ENCODE data around the gene FAM9A. TPM values are rescaled to one million over a fixed set of nuclear protein-coding genes. Genes with fewer than 3 reads are reported as not detected.

FAM9A gene
- polyA plus RNA-seq, 3 donors: not detected

DNA sequence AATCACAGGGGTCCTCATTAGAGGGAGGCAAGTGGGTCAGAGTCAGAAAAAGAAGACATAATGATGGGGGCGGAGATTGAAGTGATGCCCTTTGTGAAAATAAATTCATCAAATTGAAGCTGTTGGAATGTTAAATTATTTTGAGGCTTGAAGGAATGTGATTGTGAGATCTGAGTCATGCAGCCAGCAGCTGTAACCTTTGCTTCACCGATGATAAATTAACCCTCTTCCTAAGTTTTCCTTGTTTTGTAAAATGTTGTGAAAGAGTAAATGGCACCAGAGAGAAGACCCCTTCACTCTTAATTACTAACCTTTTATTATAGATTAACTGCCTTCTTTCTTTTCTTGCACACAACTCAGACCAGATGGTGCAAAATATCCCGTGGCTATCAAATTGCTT lies 47.7 kb upstream of the FAM9A start:
- TF ChIP-seq, protein P1, sequence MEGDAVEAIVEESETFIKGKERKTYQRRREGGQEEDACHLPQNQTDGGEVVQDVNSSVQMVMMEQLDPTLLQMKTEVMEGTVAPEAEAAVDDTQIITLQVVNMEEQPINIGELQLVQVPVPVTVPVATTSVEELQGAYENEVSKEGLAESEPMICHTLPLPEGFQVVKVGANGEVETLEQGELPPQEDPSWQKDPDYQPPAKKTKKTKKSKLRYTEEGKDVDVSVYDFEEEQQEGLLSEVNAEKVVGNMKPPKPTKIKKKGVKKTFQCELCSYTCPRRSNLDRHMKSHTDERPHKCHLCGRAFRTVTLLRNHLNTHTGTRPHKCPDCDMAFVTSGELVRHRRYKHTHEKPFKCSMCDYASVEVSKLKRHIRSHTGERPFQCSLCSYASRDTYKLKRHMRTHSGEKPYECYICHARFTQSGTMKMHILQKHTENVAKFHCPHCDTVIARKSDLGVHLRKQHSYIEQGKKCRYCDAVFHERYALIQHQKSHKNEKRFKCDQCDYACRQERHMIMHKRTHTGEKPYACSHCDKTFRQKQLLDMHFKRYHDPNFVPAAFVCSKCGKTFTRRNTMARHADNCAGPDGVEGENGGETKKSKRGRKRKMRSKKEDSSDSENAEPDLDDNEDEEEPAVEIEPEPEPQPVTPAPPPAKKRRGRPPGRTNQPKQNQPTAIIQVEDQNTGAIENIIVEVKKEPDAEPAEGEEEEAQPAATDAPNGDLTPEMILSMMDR (IDR thresholded peaks at IDR 0.05): no peak
- Mint-ChIP-seq H3K27me3 (ENCODE audit: low read depth in 3 of 3) (peaks cover 2 to 15% (median 12%) of the 10 kb centered on the region in 3 donors), H3K4me3 (no peak overlapping the region), H3K27ac (no peak overlapping the region), H3K9me3 (peaks cover 0 to 4% (median 2%) of the 10 kb centered on the region in 7 donors), H3K4me1 (no peaks in the 10 kb centered on the region), H3K36me3 (no peaks in the 10 kb centered on the region)
- no CpG with 5 or more reads among the region's 3 CpGs for WGBS (ENCODE audit: insufficient coverage)
- Histone ChIP-seq H3K27ac (ENCODE audit: low read depth in 1 of 2, low read length in 2 of 2) (no peak overlapping the region), H3K4me1 (ENCODE audit: control insufficient read depth in 1 of 2, insufficient read depth in 2 of 2, low read length in 2 of 2) (no peaks in the 10 kb centered on the region), H2AFZ (ENCODE audit: insufficient read depth, low read depth, low read length, poor library complexity, severe bottlenecking) (no peak overlapping the region), H3K4me3 (replicated peaks in 1 of 3; ENCODE audit: low read depth in 2 of 3, low read length in 3 of 3) (no peak overlapping the region), H4K20me1 (ENCODE audit: insufficient read depth, low read length) (no peaks in the 10 kb centered on the region), H3K27me3 (ENCODE audit: control insufficient read depth in 2 of 2, insufficient read depth in 2 of 2, low read length in 2 of 2) (peaks cover 0 to 9% of the 10 kb centered on the region in 2 donors), H3K79me2 (ENCODE audit: insufficient read depth, low read length) (no peaks in the 10 kb centered on the region), H3K36me3 (replicated peaks in 1 of 2; ENCODE audit: control insufficient read depth in 1 of 2, insufficient read depth in 2 of 2, low read length in 2 of 2) (no peaks in the 10 kb centered on the region), H3K9me3 (replicated peaks in 1 of 2; ENCODE audit: control insufficient read depth in 1 of 2, insufficient read depth in 1 of 2, low read length in 2 of 2) (no peaks in the 10 kb centered on the region), H3K9ac (ENCODE audit: insufficient read depth, low read length, poor library complexity, severe bottlenecking) (no peak overlapping the region), H3K4me2 (replicated peaks; ENCODE audit: extremely low read depth, low read length, poor library complexity, severe bottlenecking) (no peak overlapping the region)
- intact Hi-C loops (cut with micrococcal nuclease): no loop called here
- no peak for DNase-seq

DNA sequence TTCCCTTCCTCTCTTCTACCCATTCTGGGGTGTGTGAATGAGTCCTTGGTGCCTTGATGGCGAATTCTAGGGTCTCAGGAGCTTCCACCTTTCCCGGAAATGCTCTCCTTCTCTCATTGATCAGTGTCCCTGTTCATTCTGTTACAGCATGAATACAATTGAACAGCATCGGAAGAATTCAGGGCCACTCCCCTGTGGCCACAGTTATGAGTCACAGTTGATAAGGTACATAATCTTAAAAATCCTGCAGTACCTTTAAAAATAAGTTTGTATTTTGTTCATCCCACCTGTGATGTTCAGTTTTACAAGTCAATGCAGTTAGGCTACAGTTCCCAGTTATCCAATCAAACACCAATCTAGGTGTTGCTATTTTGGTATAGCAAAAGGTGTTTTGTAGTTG lies 47.3 kb upstream of the FAM9A start:
- no peaks in the 10 kb centered on the region for H4K20me1 ChIP-seq (ENCODE audit: insufficient read depth, low read length)
- Mint-ChIP-seq H3K27me3 (ENCODE audit: low read depth in 3 of 3) (peaks cover 2 to 15% (median 12%) of the 10 kb centered on the region in 3 donors), H3K36me3 (no peaks in the 10 kb centered on the region), H3K4me3 (no peak overlapping the region), H3K27ac (no peak overlapping the region), H3K9me3 (peaks cover 0 to 4% (median 2%) of the 10 kb centered on the region in 7 donors), H3K4me1 (no peaks in the 10 kb centered on the region)
- H3K4me3 ChIP-seq (replicated peaks in 1 of 3; ENCODE audit: low read depth in 2 of 3, low read length in 3 of 3): no peak overlapping the region
- no peaks in the 10 kb centered on the region for H3K36me3 ChIP-seq (replicated peaks in 1 of 2; ENCODE audit: control insufficient read depth in 1 of 2, insufficient read depth in 2 of 2, low read length in 2 of 2)
- H2AFZ ChIP-seq (ENCODE audit: insufficient read depth, low read depth, low read length, poor library complexity, severe bottlenecking): no peak overlapping the region
- TF ChIP-seq, protein P1 (IDR thresholded peaks at IDR 0.05): no peak
- H3K4me2 ChIP-seq (replicated peaks; ENCODE audit: extremely low read depth, low read length, poor library complexity, severe bottlenecking): no peak overlapping the region
- intact Hi-C loops (cut with micrococcal nuclease): no loop called here
- H3K27me3 ChIP-seq (ENCODE audit: control insufficient read depth in 2 of 2, insufficient read depth in 2 of 2, low read length in 2 of 2): peaks cover 0 to 9% of the 10 kb centered on the region in 2 donors
- no peak for DNase-seq
- no peaks in the 10 kb centered on the region for H3K9me3 ChIP-seq (replicated peaks in 1 of 2; ENCODE audit: control insufficient read depth in 1 of 2, insufficient read depth in 1 of 2, low read length in 2 of 2)
- WGBS (ENCODE audit: insufficient coverage): no CpG with 5 or more reads among the region's 3 CpGs
- no peaks in the 10 kb centered on the region for H3K79me2 ChIP-seq (ENCODE audit: insufficient read depth, low read length)
- H3K4me1 ChIP-seq (ENCODE audit: control insufficient read depth in 1 of 2, insufficient read depth in 2 of 2, low read length in 2 of 2): no peaks in the 10 kb centered on the region
- H3K9ac ChIP-seq (ENCODE audit: insufficient read depth, low read length, poor library complexity, severe bottlenecking): no peak overlapping the region
- H3K27ac ChIP-seq (ENCODE audit: low read depth in 1 of 2, low read length in 2 of 2): no peak overlapping the region
